HepG2 (cell line): Measurements from ENCODE around the gene ICAM5. TPM values are rescaled to one million over a fixed set of nuclear protein-coding genes. Genes with fewer than 3 reads are reported as not detected.

Experiments used
- ATAC-seq: fragments of 200-7000 bp; cut with Tn5 transposase; 3 replicates; pipeline ENCODE4 v1.9.1; 2020; ENCODE audit warnings: mild to moderate bottlenecking, moderate library complexity
- BruUV-seq: library from RNA; stranded (reverse); fragments of 400-500 nt; replicated peaks from 2 replicates; lab custom pipeline; 2021; lab: Mats Ljungman, UMichigan
- CTCF ChIA-PET: fragments of 300-600 bp; formaldehyde crosslinking; extraction: SDS; loops from one replicate; lab custom pipeline; 2021; ENCODE audit warnings: low total read pairs, inconsistent platforms, low intra/inter-chr PET ratio; lab: Yijun Ruan, JAX
- POLR2A ChIA-PET: fragments of 350-600 bp; sonication (Branson Sonifier 250); formaldehyde crosslinking; loops from one replicate; lab custom pipeline; 2020; ENCODE audit warnings: antibody characterized with exemption, inconsistent platforms; lab: Yijun Ruan, JAX
- DNase-seq: peaks from one replicate; pipeline ENCODE4 v3.0.0-alpha.2; 2015; ENCODE audit warnings: low spot score
- FAIRE-seq: peaks from 3 replicates; lab custom pipeline; 2011; peaks lifted over from hg19 to GRCh38; lab: Jason Lieb, UNC
- H2AFZ ChIP-seq: one replicate; pipeline ENCODE4 v1.6.1; 2011; ENCODE audit warnings: low read length, inconsistent platforms
- H3K27ac ChIP-seq: fragments of 300-600 bp; 3 replicates; pipeline ENCODE4 v1.8.0; 2011; ENCODE audit warnings: mixed run types, mild to moderate bottlenecking, mixed read lengths, low read length, inconsistent platforms; ENCODE audit not compliant: insufficient read depth; ENCODE audit errors: extremely low read length
- H3K27me3 ChIP-seq, 2 experiments: fragments of 200-600 bp in 1 of 2; 2 replicates in 1 of 2; 3 replicates in 1 of 2; pipeline versions ENCODE4 v1.6.0 to v1.8.0; 2011; ENCODE audit warnings: low read length in 2 of 2, mild to moderate bottlenecking in 2 of 2, moderate library complexity in 2 of 2, inconsistent platforms in 1 of 2; ENCODE audit not compliant: insufficient read depth in 2 of 2, control insufficient read depth in 1 of 2
- H3K36me3 ChIP-seq, 2 experiments: fragments of 200-600 bp in 1 of 2; replicated peaks in 1 of 2; 2 replicates in 1 of 2; 3 replicates in 1 of 2; pipeline versions ENCODE4 v1.5.1 to v1.8.0; 2011; ENCODE audit warnings: low read length in 2 of 2, inconsistent platforms in 1 of 2; ENCODE audit not compliant: insufficient read depth in 2 of 2, control insufficient read depth in 1 of 2
- H3K4me1 ChIP-seq: 2 replicates; pipeline ENCODE4 v1.5.1; 2012; ENCODE audit warnings: low read length, inconsistent platforms; ENCODE audit not compliant: insufficient read depth
- H3K4me2 ChIP-seq: 2 replicates; pipeline ENCODE4 v1.6.0; 2011; ENCODE audit warnings: low read depth, low read length, inconsistent platforms
- H3K4me3 ChIP-seq, 3 experiments: fragments of 200-600 bp in 1 of 3; sonication (generic), shearing (Covaris generic) in 1 of 3; replicated peaks in 1 of 3; 2 replicates each; pipeline ENCODE4 v1.5.1; 2011 to 2016; ENCODE audit warnings: low read length in 3 of 3, inconsistent platforms in 2 of 3, low read depth in 2 of 3, mild to moderate bottlenecking in 2 of 3, control low read depth in 1 of 3, mixed read lengths in 1 of 3; ENCODE audit not compliant: insufficient read depth in 1 of 3
- H3K79me2 ChIP-seq: one replicate; pipeline ENCODE4 v1.6.1; 2011; ENCODE audit warnings: low read length, inconsistent platforms; ENCODE audit not compliant: insufficient read depth
- H3K9ac ChIP-seq: 2 replicates; pipeline ENCODE4 v1.6.0; 2011; ENCODE audit warnings: mild to moderate bottlenecking, low read depth, low read length, inconsistent platforms; ENCODE audit not compliant: insufficient read depth
- H3K9me3 ChIP-seq: 2 replicates; pipeline ENCODE4 v1.5.1; 2012; ENCODE audit warnings: mild to moderate bottlenecking, low read length
- H4K20me1 ChIP-seq: 2 replicates; pipeline ENCODE4 v1.6.0; 2011; ENCODE audit warnings: inconsistent platforms, mild to moderate bottlenecking, low read length, moderate library complexity; ENCODE audit not compliant: insufficient read depth
- AGO1 ChIP-seq: fragments of 200-400 bp; formaldehyde crosslinking; IDR thresholded peaks from 2 replicates; pipeline ENCODE4 v1.6.1; 2017; ENCODE audit warnings: mild to moderate bottlenecking, low read depth, low read length, moderate library complexity; ENCODE audit not compliant: poor library complexity, severe bottlenecking
- GZF1 ChIP-seq: sonication (generic); formaldehyde crosslinking; IDR thresholded peaks from 2 replicates; pipeline ENCODE4 v1.5.1; 2020; ENCODE audit warnings: mild to moderate bottlenecking, missing genetic modification reagents
- HNRNPL ChIP-seq: fragments of 200-400 bp; formaldehyde crosslinking; IDR thresholded peaks from 2 replicates; pipeline ENCODE4 v1.6.1; 2017; ENCODE audit warnings: mild to moderate bottlenecking, low read depth, low read length
- MAFF ChIP-seq: IDR thresholded peaks from 2 replicates; pipeline ENCODE4 v1.6.1; 2011; ENCODE audit warnings: low read depth, low read length, improper control_type of control experiment
- MEIS1 ChIP-seq: sonication (generic); formaldehyde crosslinking; IDR thresholded peaks from 2 replicates; pipeline ENCODE4 v1.9.0; 2021; ENCODE audit warnings: mild to moderate bottlenecking, missing genetic modification reagents, moderate library complexity, borderline replicate concordance
- NKX3-1 ChIP-seq: sonication (generic); formaldehyde crosslinking; IDR thresholded peaks from 2 replicates; pipeline ENCODE4 v1.5.0; 2020; ENCODE audit warnings: missing genetic modification reagents
- RAD51 ChIP-seq: fragments of 450-650 bp; IDR thresholded peaks from 2 replicates; pipeline ENCODE4 v1.6.1; 2016; ENCODE audit warnings: borderline replicate concordance
- RBFOX2 ChIP-seq: fragments of 200-400 bp; formaldehyde crosslinking; IDR thresholded peaks from 2 replicates; pipeline ENCODE4 v1.6.1; 2017; ENCODE audit warnings: low read depth, mild to moderate bottlenecking, low read length
- RELA ChIP-seq: sonication (generic); formaldehyde crosslinking; IDR thresholded peaks from 2 replicates; pipeline ENCODE4 v1.4.0; 2020; ENCODE audit warnings: missing genetic modification reagents
- THAP11 ChIP-seq: IDR thresholded peaks from 2 replicates; pipeline ENCODE4 v1.6.1; 2016; ENCODE audit warnings: missing biosample characterization, missing genetic modification reagents
- ZBTB1 ChIP-seq: sonication (generic); formaldehyde crosslinking; IDR thresholded peaks from 2 replicates; pipeline ENCODE4 v1.4.0; 2020; ENCODE audit warnings: missing genetic modification reagents, borderline replicate concordance
- ZFP37 ChIP-seq: sonication (generic); formaldehyde crosslinking; IDR thresholded peaks from 2 replicates; pipeline ENCODE4 v1.4.0; 2020; ENCODE audit warnings: missing genetic modification reagents, borderline replicate concordance
- ZNF432 ChIP-seq: sonication (generic); formaldehyde crosslinking; IDR thresholded peaks from 2 replicates; pipeline ENCODE4 v1.5.0; 2020; ENCODE audit warnings: missing genetic modification reagents, mild to moderate bottlenecking, borderline replicate concordance
- ZNF576 ChIP-seq: sonication (generic); formaldehyde crosslinking; IDR thresholded peaks from 2 replicates; pipeline ENCODE4 v1.4.0; 2020; ENCODE audit warnings: mild to moderate bottlenecking, missing genetic modification reagents
- ZSCAN30 ChIP-seq: sonication (generic); formaldehyde crosslinking; IDR thresholded peaks from 2 replicates; pipeline ENCODE4 v1.5.0; 2020; ENCODE audit warnings: mild to moderate bottlenecking, missing genetic modification reagents
- WGBS: methylation state at CpG from one replicate; pipeline ENCODE4 v1.1.6; 2017; ENCODE audit warnings: low lambda C conversion rate; 5-methylcytosine and 5-hydroxymethylcytosine counted together
- in situ Hi-C: cut with HindIII; loops from 2 replicates; pipeline ENCODE4 v1.10.0; 2017; ENCODE audit warnings: low pct_unique_long_range_greater_than_20kb; ENCODE audit not compliant: extremely low pct_ligation_motif_present
- intact Hi-C: fragments of 100-400 bp; cut with micrococcal nuclease; formaldehyde crosslinking; loops from one replicate; pipeline ENCODE4 v1.10.0; 2022; ENCODE audit not compliant: unreplicated experiment
- polyA plus RNA-seq, 8 experiments: library from polyadenylated mRNA; depleted of rRNA in 3 of 8; stranded (reverse) in 7 of 8; unstranded in 1 of 8; fragments of >200 nt; fragmentation: Illumina TruSeq in 4 of 8; extraction: Trizol in 4 of 8; gene quantifications; 2 replicates each; pipeline versions ENCODE4 v1.2.1 to v1.2.3, GENCODE V29; 2011 to 2016; ENCODE audit warnings: low read depth in 4 of 8, missing spikeins in 1 of 8, mixed read lengths in 1 of 8; ENCODE audit not compliant: insufficient read depth in 1 of 8
- total RNA-seq, 5 experiments: library from RNA; depleted of rRNA; stranded (reverse); fragments of >200 nt; fragmentation: Illumina TruSeq; extraction: Trizol; gene quantifications; 2 replicates each; pipeline ENCODE4 v1.2.3, GENCODE V29; 2016; ENCODE audit warnings: low read depth in 1 of 5

The ICAM5 gene
- total and polyA plus RNA-seq, 2 of the 13 experiments (the other 11 are each of a cell fraction or from before 2014, with no cell fraction given): 0.46 to 1.6 TPM

GRCh38 chr19:10318807-10319682 lies 29.3 kb downstream of the ICAM5 start (continued):
- TF ChIP-seq AGO1 (no peak), ZSCAN30 (CRISPR knock-in tag) (no peak), RELA (CRISPR knock-in tag) (no peak), RAD51 (no peak), MAFF (no peak), ZNF576 (CRISPR knock-in tag) (no peak), ZFP37 (CRISPR knock-in tag) (no peak), NKX3-1 (no peak), ZBTB1 (CRISPR knock-in tag) (no peak), ZNF432 (CRISPR knock-in tag) (no peak)

- CTCF ChIA-PET: no interaction called here
- POLR2A ChIA-PET: interaction anchor here (0.6 to 2.4 kb wide), 2 partner anchors 11 to 15 kb away, joined by 3 to 10 read pairs; no protein-coding TSS in a partner anchor
- no peak overlapping the region for H2AFZ ChIP-seq
- peaks cover 32 to 75% of the 10 kb centered on the region in 2 experiments for H3K36me3 ChIP-seq
- H3K27me3 ChIP-seq: no peaks in the 10 kb centered on the region
- peaks cover 6% of the 10 kb centered on the region for H3K4me1 ChIP-seq
- H3K9me3 ChIP-seq: no peaks in the 10 kb centered on the region
- in situ Hi-C loops: no loop called here
- intact Hi-C loops: no loop called here
- no TSS peak for BruUV-seq
- 97% methylated on average over 11 of the region's 32 CpGs for WGBS
- TF ChIP-seq HNRNPL: no peak
- TF ChIP-seq THAP11 (CRISPR knock-in tag): no peak
- TF ChIP-seq RBFOX2: peak; percentile 62
- TF ChIP-seq GZF1 (CRISPR knock-in tag): no peak
- no peak for TF ChIP-seq MEIS1 (CRISPR knock-in tag)
- H3K4me3 ChIP-seq: no peak overlapping the region
- H3K4me2 ChIP-seq: no peak overlapping the region
- H3K27ac ChIP-seq: no peak overlapping the region
- H3K9ac ChIP-seq: no peak overlapping the region
- DNase-seq (no peak), ATAC-seq (peak; percentile 4; the same call in 2 of the 3 replicates), FAIRE-seq (no peak)
- no peaks in the 10 kb centered on the region for H3K79me2 ChIP-seq
- no peaks in the 10 kb centered on the region; the same call in 1 of the 2 replicates for H4K20me1 ChIP-seq
Observed at GRCh38 chr19:10320602-10321416, 31.1 kb downstream of the ICAM5 start.
